GM23338 (cell line): ENCODE results near the gene ATP8B4. TPM values are rescaled to one million over a fixed set of nuclear protein-coding genes. Genes with fewer than 3 reads are reported as not detected.

Experiments
- ATAC-seq: fragments of 200-7000 bp; cut with Tn5 transposase; 3 replicates; pipeline ENCODE4 v1.9.1; 2020
- DNase-seq: peaks from one replicate; pipeline ENCODE4 v3.0.0-alpha.2; 2015; ENCODE audit warnings: low spot score
- H2AFZ ChIP-seq: fragments of 200-600 bp; sonication (generic); 2 replicates; pipeline ENCODE4 v1.8.0; 2016; ENCODE audit warnings: antibody characterized with exemption, mild to moderate bottlenecking, moderate library complexity
- H3F3A ChIP-seq: fragments of 200-600 bp; sonication (generic); replicated peaks from 2 replicates; pipeline ENCODE4 v1.8.0; 2017; ENCODE audit warnings: antibody characterized with exemption, mixed run types, low read depth
- H3K27ac ChIP-seq: fragments of 200-600 bp; sonication (generic); 2 replicates; pipeline ENCODE4 v1.6.1; 2016; ENCODE audit warnings: low read depth
- H3K27me3 ChIP-seq: fragments of 200-600 bp; sonication (generic); 2 replicates; pipeline ENCODE4 v1.8.0; 2016; ENCODE audit warnings: mild to moderate bottlenecking, mixed run types, moderate library complexity; ENCODE audit not compliant: insufficient read depth
- H3K36me3 ChIP-seq: fragments of 200-600 bp; sonication (generic); 2 replicates; pipeline ENCODE4 v1.8.0; 2016; ENCODE audit warnings: mild to moderate bottlenecking; ENCODE audit not compliant: insufficient read depth
- H3K4me1 ChIP-seq: fragments of 200-600 bp; sonication (generic); 2 replicates; pipeline ENCODE4 v1.8.0; 2016; ENCODE audit warnings: mild to moderate bottlenecking, moderate library complexity; ENCODE audit not compliant: insufficient read depth
- H3K4me2 ChIP-seq: fragments of 200-600 bp; sonication (generic); 2 replicates; pipeline ENCODE4 v1.7.1; 2017; ENCODE audit warnings: mixed run types
- H3K4me3 ChIP-seq: fragments of 200-600 bp; sonication (generic); 2 replicates; pipeline ENCODE4 v1.6.1; 2016; ENCODE audit warnings: mixed run types
- H3K79me2 ChIP-seq: fragments of 200-600 bp; sonication (generic); replicated peaks from 2 replicates; pipeline ENCODE4 v1.8.0; 2017; ENCODE audit warnings: mild to moderate bottlenecking; ENCODE audit not compliant: insufficient read depth
- H3K9me2 ChIP-seq: fragments of 200-600 bp; sonication (generic); 2 replicates; pipeline ENCODE4 v1.8.0; 2017; ENCODE audit not compliant: insufficient read depth
- H4K20me1 ChIP-seq: fragments of 200-600 bp; sonication (generic); replicated peaks from 2 replicates; pipeline ENCODE4 v1.8.0; 2017; ENCODE audit warnings: mild to moderate bottlenecking; ENCODE audit not compliant: insufficient read depth
- H3K27ac Mint-ChIP-seq: 2 replicates; pipeline ENCODE4 v1.8.0; 2020; ENCODE audit warnings: inconsistent platforms, mild to moderate bottlenecking, moderate library complexity, mixed read lengths
- H3K27me3 Mint-ChIP-seq: 3 replicates; pipeline ENCODE4 v1.8.0; 2022; ENCODE audit warnings: low read depth, mild to moderate bottlenecking, moderate library complexity, mixed read lengths, inconsistent platforms; ENCODE audit not compliant: insufficient read depth, poor library complexity
- H3K36me3 Mint-ChIP-seq: 3 replicates; pipeline ENCODE4 v1.8.0; 2021; ENCODE audit warnings: low read depth, mild to moderate bottlenecking, inconsistent platforms, moderate library complexity, mixed read lengths
- H3K4me1 Mint-ChIP-seq: 3 replicates; pipeline ENCODE4 v1.8.0; 2020; ENCODE audit warnings: mild to moderate bottlenecking, inconsistent platforms, mixed read lengths
- H3K4me3 Mint-ChIP-seq: 3 replicates; pipeline ENCODE4 v1.8.0; 2021; ENCODE audit warnings: moderate library complexity, mild to moderate bottlenecking, inconsistent platforms, mixed read lengths
- H3K9me3 Mint-ChIP-seq: 3 replicates; pipeline ENCODE4 v1.8.0; 2020; ENCODE audit warnings: moderate library complexity, mild to moderate bottlenecking, inconsistent platforms, mixed read lengths
- CREB1 ChIP-seq: fragments of 250-450 bp; sonication (Bioruptor Pico); IDR thresholded peaks from 2 replicates; pipeline ENCODE4 v1.5.0; 2020; ENCODE audit warnings: low read depth, mild to moderate bottlenecking, moderate library complexity
- EZH2 ChIP-seq: fragments of 200-600 bp; sonication (generic); IDR thresholded peaks from one replicate; pipeline ENCODE4 v1.8.0; 2017; ENCODE audit warnings: antibody characterized with exemption, mild to moderate bottlenecking, low read depth; ENCODE audit not compliant: unreplicated experiment
- EZH2phosphoT487 ChIP-seq: fragments of 200-600 bp; sonication (generic); IDR thresholded peaks from one replicate; pipeline ENCODE4 v1.8.1; 2018; ENCODE audit warnings: antibody characterized with exemption; ENCODE audit not compliant: unreplicated experiment
- JUNB ChIP-seq: IDR thresholded peaks from one replicate; pipeline ENCODE4 v1.6.1; 2016; ENCODE audit warnings: antibody characterized with exemption; ENCODE audit not compliant: unreplicated experiment
- NANOG ChIP-seq: IDR thresholded peaks from 2 replicates; pipeline ENCODE4 v1.6.1; 2016; ENCODE audit warnings: antibody characterized with exemption, borderline replicate concordance
- POLR2AphosphoS5 ChIP-seq: IDR thresholded peaks from 2 replicates; pipeline ENCODE4 v1.6.1; 2016; ENCODE audit warnings: antibody characterized with exemption, low read depth
- STAT1 ChIP-seq: IDR thresholded peaks from one replicate; pipeline ENCODE4 v1.6.1; 2016; ENCODE audit warnings: antibody characterized with exemption; ENCODE audit not compliant: unreplicated experiment
- ZNF114 ChIP-seq: fragments of 250-450 bp; sonication (Bioruptor Pico); IDR thresholded peaks from 2 replicates; pipeline ENCODE4 v1.5.0; 2020; ENCODE audit warnings: mild to moderate bottlenecking, moderate library complexity
- ZNF331 ChIP-seq: fragments of 250-450 bp; sonication (Bioruptor Pico); IDR thresholded peaks from 2 replicates; pipeline ENCODE4 v1.5.0; 2020; ENCODE audit warnings: low read depth, mild to moderate bottlenecking, moderate library complexity
- polyA plus RNA-seq: library from polyadenylated mRNA; unstranded; fragments of >200 nt; fragmentation: Nextera tagmentation; extraction: Ambion mirVana; gene quantifications from 2 replicates; pipeline ENCODE4 v1.2.1, GENCODE V29; 2016
- total RNA-seq: library from RNA; depleted of rRNA; stranded (reverse); fragments of >200 nt; shearing (Covaris generic); gene quantifications from 2 replicates; pipeline ENCODE4 v1.2.3, GENCODE V29; 2014
- TF ChIP-seq, protein P1 (sequence below): IDR thresholded peaks from one replicate; pipeline ENCODE4 v1.6.1; 2018; ENCODE audit warnings: antibody characterized with exemption; ENCODE audit not compliant: unreplicated experiment
- TF ChIP-seq, protein P2 (sequence below), 2 experiments: fragments of 200-600 bp in 1 of 2; sonication (generic) in 1 of 2; conservative IDR thresholded peaks; 2 replicates each; pipeline versions ENCODE4 v1.5.1 to v1.6.1; 2016 to 2017; ENCODE audit warnings: antibody characterized with exemption in 2 of 2, low read depth in 2 of 2, mild to moderate bottlenecking in 2 of 2, moderate library complexity in 1 of 2
- TF ChIP-seq, protein P3 (sequence below): fragments of 250-450 bp; sonication (Bioruptor Pico); IDR thresholded peaks from 2 replicates; pipeline ENCODE4 v1.5.0; 2020; ENCODE audit warnings: mild to moderate bottlenecking, moderate library complexity
- TF ChIP-seq, protein P4 (sequence below): IDR thresholded peaks from 2 replicates; pipeline ENCODE4 v1.6.1; 2016; ENCODE audit warnings: antibody characterized with exemption

ATP8B4 gene
- total and polyA plus RNA-seq, 2 experiments from 2014 or later: 0.24 TPM; not detected in 1

DNA sequence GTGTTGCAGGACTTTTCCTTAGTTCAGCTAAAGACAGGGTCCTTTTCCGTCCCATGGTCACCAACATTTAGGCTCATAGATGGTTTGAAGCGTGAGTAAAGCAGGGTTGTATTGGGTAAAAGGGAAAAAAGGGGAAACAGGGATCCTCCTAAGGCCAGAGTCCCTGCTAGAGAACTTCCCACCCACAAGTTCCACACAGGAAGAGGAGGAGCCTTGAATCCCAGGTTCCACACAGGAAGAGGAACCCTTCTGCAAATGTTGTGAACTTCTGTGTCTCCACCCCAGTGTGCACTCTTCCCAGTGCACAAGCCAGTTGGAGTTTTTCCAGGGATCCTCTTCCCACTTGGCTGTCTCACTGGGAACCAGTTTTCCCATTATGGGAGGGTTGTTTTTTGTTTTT is 27.6 kb upstream of the ATP8B4 start:
- no peak for TF ChIP-seq ZNF114 (CRISPR knock-in tag)
- no peak for TF ChIP-seq POLR2AphosphoS5
- TF ChIP-seq JUNB: no peak
- TF ChIP-seq, protein P1, sequence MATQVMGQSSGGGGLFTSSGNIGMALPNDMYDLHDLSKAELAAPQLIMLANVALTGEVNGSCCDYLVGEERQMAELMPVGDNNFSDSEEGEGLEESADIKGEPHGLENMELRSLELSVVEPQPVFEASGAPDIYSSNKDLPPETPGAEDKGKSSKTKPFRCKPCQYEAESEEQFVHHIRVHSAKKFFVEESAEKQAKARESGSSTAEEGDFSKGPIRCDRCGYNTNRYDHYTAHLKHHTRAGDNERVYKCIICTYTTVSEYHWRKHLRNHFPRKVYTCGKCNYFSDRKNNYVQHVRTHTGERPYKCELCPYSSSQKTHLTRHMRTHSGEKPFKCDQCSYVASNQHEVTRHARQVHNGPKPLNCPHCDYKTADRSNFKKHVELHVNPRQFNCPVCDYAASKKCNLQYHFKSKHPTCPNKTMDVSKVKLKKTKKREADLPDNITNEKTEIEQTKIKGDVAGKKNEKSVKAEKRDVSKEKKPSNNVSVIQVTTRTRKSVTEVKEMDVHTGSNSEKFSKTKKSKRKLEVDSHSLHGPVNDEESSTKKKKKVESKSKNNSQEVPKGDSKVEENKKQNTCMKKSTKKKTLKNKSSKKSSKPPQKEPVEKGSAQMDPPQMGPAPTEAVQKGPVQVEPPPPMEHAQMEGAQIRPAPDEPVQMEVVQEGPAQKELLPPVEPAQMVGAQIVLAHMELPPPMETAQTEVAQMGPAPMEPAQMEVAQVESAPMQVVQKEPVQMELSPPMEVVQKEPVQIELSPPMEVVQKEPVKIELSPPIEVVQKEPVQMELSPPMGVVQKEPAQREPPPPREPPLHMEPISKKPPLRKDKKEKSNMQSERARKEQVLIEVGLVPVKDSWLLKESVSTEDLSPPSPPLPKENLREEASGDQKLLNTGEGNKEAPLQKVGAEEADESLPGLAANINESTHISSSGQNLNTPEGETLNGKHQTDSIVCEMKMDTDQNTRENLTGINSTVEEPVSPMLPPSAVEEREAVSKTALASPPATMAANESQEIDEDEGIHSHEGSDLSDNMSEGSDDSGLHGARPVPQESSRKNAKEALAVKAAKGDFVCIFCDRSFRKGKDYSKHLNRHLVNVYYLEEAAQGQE: no peak
- no peak for TF ChIP-seq CREB1 (CRISPR knock-in tag)
- TF ChIP-seq, protein P2, sequence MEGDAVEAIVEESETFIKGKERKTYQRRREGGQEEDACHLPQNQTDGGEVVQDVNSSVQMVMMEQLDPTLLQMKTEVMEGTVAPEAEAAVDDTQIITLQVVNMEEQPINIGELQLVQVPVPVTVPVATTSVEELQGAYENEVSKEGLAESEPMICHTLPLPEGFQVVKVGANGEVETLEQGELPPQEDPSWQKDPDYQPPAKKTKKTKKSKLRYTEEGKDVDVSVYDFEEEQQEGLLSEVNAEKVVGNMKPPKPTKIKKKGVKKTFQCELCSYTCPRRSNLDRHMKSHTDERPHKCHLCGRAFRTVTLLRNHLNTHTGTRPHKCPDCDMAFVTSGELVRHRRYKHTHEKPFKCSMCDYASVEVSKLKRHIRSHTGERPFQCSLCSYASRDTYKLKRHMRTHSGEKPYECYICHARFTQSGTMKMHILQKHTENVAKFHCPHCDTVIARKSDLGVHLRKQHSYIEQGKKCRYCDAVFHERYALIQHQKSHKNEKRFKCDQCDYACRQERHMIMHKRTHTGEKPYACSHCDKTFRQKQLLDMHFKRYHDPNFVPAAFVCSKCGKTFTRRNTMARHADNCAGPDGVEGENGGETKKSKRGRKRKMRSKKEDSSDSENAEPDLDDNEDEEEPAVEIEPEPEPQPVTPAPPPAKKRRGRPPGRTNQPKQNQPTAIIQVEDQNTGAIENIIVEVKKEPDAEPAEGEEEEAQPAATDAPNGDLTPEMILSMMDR (conservative IDR thresholded peaks at IDR 0.05; ENCODE audit: low read depth in 2 of 2): no peak
- TF ChIP-seq ZNF331 (CRISPR knock-in tag): no peak
- no peak for TF ChIP-seq STAT1
- TF ChIP-seq, protein P3, sequence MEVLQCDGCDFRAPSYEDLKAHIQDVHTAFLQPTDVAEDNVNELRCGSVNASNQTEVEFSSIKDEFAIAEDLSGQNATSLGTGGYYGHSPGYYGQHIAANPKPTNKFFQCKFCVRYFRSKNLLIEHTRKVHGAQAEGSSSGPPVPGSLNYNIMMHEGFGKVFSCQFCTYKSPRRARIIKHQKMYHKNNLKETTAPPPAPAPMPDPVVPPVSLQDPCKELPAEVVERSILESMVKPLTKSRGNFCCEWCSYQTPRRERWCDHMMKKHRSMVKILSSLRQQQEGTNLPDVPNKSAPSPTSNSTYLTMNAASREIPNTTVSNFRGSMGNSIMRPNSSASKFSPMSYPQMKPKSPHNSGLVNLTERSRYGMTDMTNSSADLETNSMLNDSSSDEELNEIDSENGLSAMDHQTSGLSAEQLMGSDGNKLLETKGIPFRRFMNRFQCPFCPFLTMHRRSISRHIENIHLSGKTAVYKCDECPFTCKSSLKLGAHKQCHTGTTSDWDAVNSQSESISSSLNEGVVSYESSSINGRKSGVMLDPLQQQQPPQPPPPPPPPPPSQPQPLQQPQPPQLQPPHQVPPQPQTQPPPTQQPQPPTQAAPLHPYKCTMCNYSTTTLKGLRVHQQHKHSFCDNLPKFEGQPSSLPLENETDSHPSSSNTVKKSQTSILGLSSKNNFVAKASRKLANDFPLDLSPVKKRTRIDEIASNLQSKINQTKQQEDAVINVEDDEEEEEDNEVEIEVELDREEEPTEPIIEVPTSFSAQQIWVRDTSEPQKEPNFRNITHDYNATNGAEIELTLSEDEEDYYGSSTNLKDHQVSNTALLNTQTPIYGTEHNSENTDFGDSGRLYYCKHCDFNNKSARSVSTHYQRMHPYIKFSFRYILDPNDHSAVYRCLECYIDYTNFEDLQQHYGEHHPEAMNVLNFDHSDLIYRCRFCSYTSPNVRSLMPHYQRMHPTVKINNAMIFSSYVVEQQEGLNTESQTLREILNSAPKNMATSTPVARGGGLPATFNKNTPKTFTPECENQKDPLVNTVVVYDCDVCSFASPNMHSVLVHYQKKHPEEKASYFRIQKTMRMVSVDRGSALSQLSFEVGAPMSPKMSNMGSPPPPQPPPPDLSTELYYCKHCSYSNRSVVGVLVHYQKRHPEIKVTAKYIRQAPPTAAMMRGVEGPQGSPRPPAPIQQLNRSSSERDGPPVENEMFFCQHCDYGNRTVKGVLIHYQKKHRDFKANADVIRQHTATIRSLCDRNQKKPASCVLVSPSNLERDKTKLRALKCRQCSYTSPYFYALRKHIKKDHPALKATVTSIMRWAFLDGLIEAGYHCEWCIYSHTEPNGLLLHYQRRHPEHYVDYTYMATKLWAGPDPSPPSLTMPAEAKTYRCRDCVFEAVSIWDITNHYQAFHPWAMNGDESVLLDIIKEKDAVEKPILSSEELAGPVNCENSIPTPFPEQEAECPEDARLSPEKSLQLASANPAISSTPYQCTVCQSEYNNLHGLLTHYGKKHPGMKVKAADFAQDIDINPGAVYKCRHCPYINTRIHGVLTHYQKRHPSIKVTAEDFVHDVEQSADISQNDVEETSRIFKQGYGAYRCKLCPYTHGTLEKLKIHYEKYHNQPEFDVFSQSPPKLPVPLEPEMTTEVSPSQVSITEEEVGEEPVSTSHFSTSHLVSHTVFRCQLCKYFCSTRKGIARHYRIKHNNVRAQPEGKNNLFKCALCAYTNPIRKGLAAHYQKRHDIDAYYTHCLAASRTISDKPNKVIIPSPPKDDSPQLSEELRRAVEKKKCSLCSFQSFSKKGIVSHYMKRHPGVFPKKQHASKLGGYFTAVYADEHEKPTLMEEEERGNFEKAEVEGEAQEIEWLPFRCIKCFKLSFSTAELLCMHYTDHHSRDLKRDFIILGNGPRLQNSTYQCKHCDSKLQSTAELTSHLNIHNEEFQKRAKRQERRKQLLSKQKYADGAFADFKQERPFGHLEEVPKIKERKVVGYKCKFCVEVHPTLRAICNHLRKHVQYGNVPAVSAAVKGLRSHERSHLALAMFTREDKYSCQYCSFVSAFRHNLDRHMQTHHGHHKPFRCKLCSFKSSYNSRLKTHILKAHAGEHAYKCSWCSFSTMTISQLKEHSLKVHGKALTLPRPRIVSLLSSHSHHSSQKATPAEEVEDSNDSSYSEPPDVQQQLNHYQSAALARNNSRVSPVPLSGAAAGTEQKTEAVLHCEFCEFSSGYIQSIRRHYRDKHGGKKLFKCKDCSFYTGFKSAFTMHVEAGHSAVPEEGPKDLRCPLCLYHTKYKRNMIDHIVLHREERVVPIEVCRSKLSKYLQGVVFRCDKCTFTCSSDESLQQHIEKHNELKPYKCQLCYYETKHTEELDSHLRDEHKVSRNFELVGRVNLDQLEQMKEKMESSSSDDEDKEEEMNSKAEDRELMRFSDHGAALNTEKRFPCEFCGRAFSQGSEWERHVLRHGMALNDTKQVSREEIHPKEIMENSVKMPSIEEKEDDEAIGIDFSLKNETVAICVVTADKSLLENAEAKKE (CRISPR knock-in tag): no peak
- TF ChIP-seq, protein P4, sequence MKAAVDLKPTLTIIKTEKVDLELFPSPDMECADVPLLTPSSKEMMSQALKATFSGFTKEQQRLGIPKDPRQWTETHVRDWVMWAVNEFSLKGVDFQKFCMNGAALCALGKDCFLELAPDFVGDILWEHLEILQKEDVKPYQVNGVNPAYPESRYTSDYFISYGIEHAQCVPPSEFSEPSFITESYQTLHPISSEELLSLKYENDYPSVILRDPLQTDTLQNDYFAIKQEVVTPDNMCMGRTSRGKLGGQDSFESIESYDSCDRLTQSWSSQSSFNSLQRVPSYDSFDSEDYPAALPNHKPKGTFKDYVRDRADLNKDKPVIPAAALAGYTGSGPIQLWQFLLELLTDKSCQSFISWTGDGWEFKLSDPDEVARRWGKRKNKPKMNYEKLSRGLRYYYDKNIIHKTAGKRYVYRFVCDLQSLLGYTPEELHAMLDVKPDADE: no peak
- no peak for TF ChIP-seq NANOG
- TF ChIP-seq EZH2phosphoT487: no peak
- TF ChIP-seq EZH2: no peak
- no peaks in the 10 kb centered on the region for H3K9me3 Mint-ChIP-seq
- Histone ChIP-seq H3K27me3 (no peaks in the 10 kb centered on the region), H3K36me3 (no peaks in the 10 kb centered on the region), H2AFZ (0 out of 2 replicates have a peak overlapping the region, but pooled peaks have one; percentile 35), H3F3A (no peaks in the 10 kb centered on the region), H3K4me1 (no peaks in the 10 kb centered on the region), H3K9me2 (no peaks in the 10 kb centered on the region), H3K4me3 (no peak overlapping the region), H3K4me2 (no peak overlapping the region), H3K79me2 (no peaks in the 10 kb centered on the region), H4K20me1 (no peaks in the 10 kb centered on the region), H3K27ac (no peak overlapping the region)
- ATAC-seq: no peak
- H3K27me3 Mint-ChIP-seq: peaks cover 3% of the 10 kb centered on the region
- H3K27ac Mint-ChIP-seq: no peak overlapping the region
- no peak overlapping the region for H3K4me3 Mint-ChIP-seq
- no peaks in the 10 kb centered on the region for H3K4me1 Mint-ChIP-seq
- no peaks in the 10 kb centered on the region for H3K36me3 Mint-ChIP-seq
- no peak for DNase-seq
